ENCODE data around the gene SMIM44.

Gene SMIM44

DNA sequence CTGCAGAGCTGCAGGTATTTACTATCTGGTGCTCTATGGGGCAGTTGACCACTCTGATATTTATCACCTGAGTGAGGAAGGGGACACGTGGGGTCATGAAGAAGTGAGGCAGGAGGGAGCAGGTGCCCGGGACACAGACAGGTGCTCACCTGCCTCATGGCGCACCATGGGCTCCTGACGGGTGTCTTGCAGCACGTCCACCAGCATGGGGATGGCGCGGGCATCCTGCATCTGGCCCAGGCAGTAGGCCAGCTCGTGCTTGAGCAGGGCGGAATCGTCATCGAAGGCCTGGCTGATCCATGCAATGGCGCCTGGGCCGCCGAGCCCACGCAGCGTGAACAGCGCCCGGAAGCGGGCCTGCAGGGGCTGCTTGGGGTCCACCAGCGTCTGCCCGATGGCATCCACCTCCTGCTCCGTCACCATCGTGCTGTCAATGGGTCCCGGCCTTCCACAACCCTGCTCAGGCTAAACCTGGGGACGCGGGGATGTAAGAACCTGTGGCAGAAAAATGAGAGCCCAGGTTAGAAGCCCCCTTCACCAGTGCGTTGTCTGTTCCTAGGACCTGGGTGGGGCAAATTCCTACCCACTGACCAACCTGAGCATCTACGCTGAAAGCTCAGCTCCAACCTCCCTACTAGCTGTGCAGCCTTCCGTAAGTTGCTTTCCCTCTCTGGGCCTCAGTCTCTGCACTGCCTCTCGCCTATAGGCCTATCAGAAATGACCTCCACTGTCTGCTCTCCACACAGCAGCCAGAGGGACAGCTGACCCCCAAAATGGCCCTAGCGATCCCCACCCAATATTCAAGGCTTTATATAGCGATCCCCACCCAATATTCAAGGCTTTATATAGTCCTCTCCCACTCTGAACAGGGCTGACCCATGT, 13.4 kb upstream of the SMIM44 start:
- Histone ChIP-seq H3K4me3 (ENCODE audit: low read depth, low read length) (no peak overlapping the region), H3K36me3 (ENCODE audit: control insufficient read depth, insufficient read depth, low read length) (no peaks in the 10 kb centered on the region), H3K9me3 (ENCODE audit: control insufficient read depth, low read length) (no peaks in the 10 kb centered on the region), H3K4me2 (ENCODE audit: low read length) (no peak overlapping the region), H3K27ac (no peak overlapping the region), H2AFZ (no peak overlapping the region), H3K4me1 (no peaks in the 10 kb centered on the region), H3K9ac (no peak overlapping the region), H3K79me2 (peaks cover 11% of the 10 kb centered on the region), H3K27me3 (ENCODE audit: control insufficient read depth, insufficient read depth, low read length) (no peaks in the 10 kb centered on the region)
- TF ChIP-seq, protein P1, sequence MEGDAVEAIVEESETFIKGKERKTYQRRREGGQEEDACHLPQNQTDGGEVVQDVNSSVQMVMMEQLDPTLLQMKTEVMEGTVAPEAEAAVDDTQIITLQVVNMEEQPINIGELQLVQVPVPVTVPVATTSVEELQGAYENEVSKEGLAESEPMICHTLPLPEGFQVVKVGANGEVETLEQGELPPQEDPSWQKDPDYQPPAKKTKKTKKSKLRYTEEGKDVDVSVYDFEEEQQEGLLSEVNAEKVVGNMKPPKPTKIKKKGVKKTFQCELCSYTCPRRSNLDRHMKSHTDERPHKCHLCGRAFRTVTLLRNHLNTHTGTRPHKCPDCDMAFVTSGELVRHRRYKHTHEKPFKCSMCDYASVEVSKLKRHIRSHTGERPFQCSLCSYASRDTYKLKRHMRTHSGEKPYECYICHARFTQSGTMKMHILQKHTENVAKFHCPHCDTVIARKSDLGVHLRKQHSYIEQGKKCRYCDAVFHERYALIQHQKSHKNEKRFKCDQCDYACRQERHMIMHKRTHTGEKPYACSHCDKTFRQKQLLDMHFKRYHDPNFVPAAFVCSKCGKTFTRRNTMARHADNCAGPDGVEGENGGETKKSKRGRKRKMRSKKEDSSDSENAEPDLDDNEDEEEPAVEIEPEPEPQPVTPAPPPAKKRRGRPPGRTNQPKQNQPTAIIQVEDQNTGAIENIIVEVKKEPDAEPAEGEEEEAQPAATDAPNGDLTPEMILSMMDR (IDR thresholded peaks at IDR 0.05) = no peak

DNA sequence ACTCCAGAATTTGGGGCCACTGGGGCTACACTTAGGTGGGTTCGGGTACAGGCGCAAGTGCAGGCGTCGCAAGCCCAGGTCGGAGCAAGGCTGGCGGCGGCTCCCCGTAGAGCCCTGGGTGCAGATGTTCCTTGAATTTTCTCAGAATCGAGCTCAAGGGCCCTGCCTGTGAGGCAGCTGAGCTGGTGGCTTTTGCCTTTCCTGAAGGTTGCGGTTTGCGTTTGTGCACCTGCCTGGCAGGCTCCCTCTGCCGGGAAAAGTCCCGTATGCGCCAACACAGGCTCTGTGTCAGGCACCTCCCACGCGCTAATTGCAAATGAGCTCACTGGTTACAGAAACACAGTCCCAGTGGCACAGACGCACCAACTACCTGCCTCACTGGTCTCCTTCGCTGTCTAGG, 11.3 kb upstream of the SMIM44 start:
- no peak overlapping the region for H3K27ac ChIP-seq
- H3K27me3 ChIP-seq (ENCODE audit: control insufficient read depth, insufficient read depth, low read length) = no peaks in the 10 kb centered on the region
- H2AFZ ChIP-seq = no peak overlapping the region
- H3K4me1 ChIP-seq = no peaks in the 10 kb centered on the region
- peaks cover 4% of the 10 kb centered on the region for H3K79me2 ChIP-seq
- TF ChIP-seq, protein P1 (IDR thresholded peaks at IDR 0.05) = no peak
- no peak overlapping the region for H3K9ac ChIP-seq
- no peaks in the 10 kb centered on the region for H3K9me3 ChIP-seq (ENCODE audit: control insufficient read depth, low read length)
- no peaks in the 10 kb centered on the region for H3K36me3 ChIP-seq (ENCODE audit: control insufficient read depth, insufficient read depth, low read length)
- no peak overlapping the region for H3K4me2 ChIP-seq (ENCODE audit: low read length)
- H3K4me3 ChIP-seq (ENCODE audit: low read depth, low read length) = no peak overlapping the region

GRCh38 chr19:3494051-3494450, 10.8 kb upstream of the SMIM44 start:
- no peak overlapping the region for H3K4me3 ChIP-seq (ENCODE audit: low read depth, low read length)
- no peak overlapping the region for H3K27ac ChIP-seq
- H3K4me2 ChIP-seq (ENCODE audit: low read length) = no peak overlapping the region
- H3K79me2 ChIP-seq = no peaks in the 10 kb centered on the region
- no peaks in the 10 kb centered on the region for H3K27me3 ChIP-seq (ENCODE audit: control insufficient read depth, insufficient read depth, low read length)
- H3K36me3 ChIP-seq (ENCODE audit: control insufficient read depth, insufficient read depth, low read length) = no peaks in the 10 kb centered on the region
- TF ChIP-seq, protein P1 (IDR thresholded peaks at IDR 0.05) = no peak
- H3K9ac ChIP-seq = no peak overlapping the region
- H2AFZ ChIP-seq = no peak overlapping the region
- H3K9me3 ChIP-seq (ENCODE audit: control insufficient read depth, low read length) = no peaks in the 10 kb centered on the region
- H3K4me1 ChIP-seq = no peaks in the 10 kb centered on the region

- Histone ChIP-seq H3K36me3 (ENCODE audit: control insufficient read depth, insufficient read depth, low read length) (no peaks in the 10 kb centered on the region), H2AFZ (no peak overlapping the region), H3K4me1 (no peaks in the 10 kb centered on the region), H3K9ac (no peak overlapping the region), H3K4me2 (ENCODE audit: low read length) (no peak overlapping the region), H3K4me3 (ENCODE audit: low read depth, low read length) (no peak overlapping the region), H3K9me3 (ENCODE audit: control insufficient read depth, low read length) (no peaks in the 10 kb centered on the region), H3K27me3 (ENCODE audit: control insufficient read depth, insufficient read depth, low read length) (no peaks in the 10 kb centered on the region), H3K27ac (no peak overlapping the region), H3K79me2 (no peaks in the 10 kb centered on the region)
- TF ChIP-seq, protein P1 (IDR thresholded peaks at IDR 0.05) = no peak
These were observed 10.4 kb upstream of the SMIM44 start for GRCh38 chr19:3493651-3494050.

DNA sequence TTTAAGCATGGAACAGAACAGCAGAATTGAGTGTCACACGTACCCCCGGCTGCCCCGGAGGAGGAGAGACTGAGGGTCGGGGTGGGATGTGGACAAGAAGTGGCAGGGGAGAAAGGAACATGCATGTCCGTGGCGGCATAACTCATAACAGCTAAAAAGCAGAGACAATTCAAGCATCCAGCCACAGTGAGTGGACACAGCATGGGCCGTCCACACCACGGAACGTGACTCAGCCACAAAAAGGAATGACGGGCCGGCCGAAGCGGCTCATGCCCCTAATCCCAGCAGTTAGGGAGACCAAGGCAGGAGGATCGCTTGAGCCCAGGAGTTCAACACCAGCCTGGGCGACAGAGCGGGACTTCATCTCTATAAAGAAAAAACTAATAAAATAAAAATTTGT, 9.7 kb upstream of the SMIM44 start:
- Histone ChIP-seq H3K4me3 (ENCODE audit: low read depth, low read length) (no peak overlapping the region), H3K27ac (no peak overlapping the region), H3K79me2 (no peaks in the 10 kb centered on the region), H3K9ac (no peak overlapping the region), H3K4me2 (ENCODE audit: low read length) (no peak overlapping the region), H3K4me1 (no peaks in the 10 kb centered on the region), H3K27me3 (ENCODE audit: control insufficient read depth, insufficient read depth, low read length) (no peaks in the 10 kb centered on the region), H2AFZ (no peak overlapping the region), H3K9me3 (ENCODE audit: control insufficient read depth, low read length) (no peaks in the 10 kb centered on the region), H3K36me3 (ENCODE audit: control insufficient read depth, insufficient read depth, low read length) (no peaks in the 10 kb centered on the region)
- TF ChIP-seq, protein P1 (IDR thresholded peaks at IDR 0.05) = no peak
